NCI-H128 (cell line): ENCODE data around the gene NUDT11.
"Not testable (repeated sequence)": the region's sequence is repeated elsewhere in the genome, so short reads cannot be mapped to it uniquely, and the experiment has no call there.

Source experiments
- DNase-seq: peaks from one replicate; lab custom pipeline; 2025; ENCODE audit not compliant: unreplicated experiment; lab: John Stamatoyannopoulos, UW

The NUDT11 gene

DNA sequence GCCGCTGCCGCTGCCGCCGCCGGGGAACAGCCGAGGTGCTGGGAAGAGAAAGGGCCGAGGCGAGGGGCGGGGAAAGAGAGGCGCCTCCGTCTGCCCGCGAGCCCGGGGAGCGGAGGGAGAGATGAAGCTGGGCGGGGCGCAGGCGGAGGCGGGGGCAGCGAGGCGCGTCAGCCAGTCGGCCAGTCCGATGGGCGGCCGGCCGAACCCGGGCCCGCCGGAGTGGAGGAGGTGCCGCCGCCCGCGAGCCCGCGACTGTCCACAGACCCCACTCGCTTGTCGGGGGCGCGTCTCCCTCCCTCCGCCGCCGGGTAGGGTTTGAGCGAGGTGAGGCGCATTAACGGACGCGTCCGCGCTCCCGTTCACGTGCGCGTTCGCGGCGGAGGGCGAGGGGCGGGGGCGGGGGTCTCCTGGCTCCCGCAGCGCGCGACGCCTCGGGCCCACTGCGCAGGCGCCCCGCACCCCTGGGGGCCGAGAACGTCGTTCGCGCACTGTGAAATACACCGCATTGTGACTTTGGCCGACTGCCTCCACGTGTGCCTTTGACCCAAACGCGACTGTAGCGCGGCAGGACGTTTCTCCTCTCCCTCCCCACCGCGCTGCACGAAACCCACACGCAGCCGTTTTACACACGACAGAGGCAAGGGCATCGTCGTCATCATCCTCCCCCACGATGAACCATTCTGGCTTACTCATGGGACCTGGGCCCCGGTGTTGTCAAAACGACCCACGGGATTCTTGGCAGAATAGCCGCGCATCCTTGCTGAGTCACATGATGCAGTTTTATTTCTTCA is at the start of gene NUDT11:
NUDT11 (minus strand) TSS at position 92 of the 791 bp plus-strand sequence. CDS start 148 bp downstream, outside the sequence.
- no peak for DNase-seq

DNA sequence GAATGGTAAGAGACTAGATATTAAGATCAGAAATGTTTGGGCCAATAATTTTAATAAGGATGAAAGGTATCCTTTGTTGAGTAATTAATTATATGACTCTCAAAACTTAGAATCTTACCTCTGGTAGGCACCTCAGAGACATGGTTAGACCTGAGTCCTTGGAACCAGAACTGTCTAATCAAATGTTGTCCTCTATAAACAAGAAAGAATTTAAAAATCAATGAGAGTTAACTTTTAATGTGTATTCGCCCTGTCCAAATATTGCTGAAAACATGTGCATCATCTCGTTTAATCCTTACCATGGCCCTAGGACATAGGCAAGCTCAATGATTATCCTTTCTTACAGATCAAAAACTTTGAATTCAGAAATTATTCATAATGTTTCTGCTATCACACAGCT is 24.0 kb upstream of the NUDT11 start:
- no peak for DNase-seq

DNA sequence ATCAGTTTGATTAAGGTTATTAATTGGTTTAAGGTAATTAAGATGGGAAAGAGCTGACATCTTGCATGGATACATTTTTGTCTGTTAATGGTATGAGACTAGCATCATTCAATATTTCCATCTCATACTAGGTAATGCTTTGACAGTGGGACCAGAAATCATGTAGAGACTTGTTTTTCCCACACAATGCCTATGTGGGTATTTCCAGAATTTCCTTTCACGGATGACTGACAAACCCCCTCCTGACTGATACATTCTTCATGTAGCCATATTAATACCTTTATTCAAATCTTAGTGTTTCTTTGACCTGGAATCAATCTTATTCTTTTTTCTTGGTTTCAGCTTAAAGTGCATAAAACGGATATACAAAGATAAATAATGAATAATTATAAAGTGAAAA is 22.7 kb upstream of the NUDT11 start:
- DNase-seq = not testable (repeated sequence)

DNA sequence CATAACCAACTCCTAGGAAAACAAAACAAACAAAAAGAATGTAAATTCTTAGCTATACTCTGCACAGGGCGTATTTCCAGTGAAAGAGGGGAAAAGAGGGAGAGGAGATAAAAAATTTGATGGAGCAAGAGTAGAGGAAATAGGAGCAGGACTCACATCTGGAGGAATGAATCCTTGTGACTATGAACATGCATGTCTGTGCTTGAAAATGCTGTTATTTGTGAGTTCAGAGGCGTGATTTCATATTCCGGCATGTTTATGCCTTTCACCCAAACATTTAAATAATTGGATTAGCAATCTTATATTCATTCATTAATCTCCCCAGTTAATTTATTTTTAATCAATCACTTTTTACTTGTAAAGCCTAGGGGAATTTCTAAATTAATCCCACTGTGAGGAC is 11.2 kb upstream of the NUDT11 start:
- DNase-seq = no peak

DNA sequence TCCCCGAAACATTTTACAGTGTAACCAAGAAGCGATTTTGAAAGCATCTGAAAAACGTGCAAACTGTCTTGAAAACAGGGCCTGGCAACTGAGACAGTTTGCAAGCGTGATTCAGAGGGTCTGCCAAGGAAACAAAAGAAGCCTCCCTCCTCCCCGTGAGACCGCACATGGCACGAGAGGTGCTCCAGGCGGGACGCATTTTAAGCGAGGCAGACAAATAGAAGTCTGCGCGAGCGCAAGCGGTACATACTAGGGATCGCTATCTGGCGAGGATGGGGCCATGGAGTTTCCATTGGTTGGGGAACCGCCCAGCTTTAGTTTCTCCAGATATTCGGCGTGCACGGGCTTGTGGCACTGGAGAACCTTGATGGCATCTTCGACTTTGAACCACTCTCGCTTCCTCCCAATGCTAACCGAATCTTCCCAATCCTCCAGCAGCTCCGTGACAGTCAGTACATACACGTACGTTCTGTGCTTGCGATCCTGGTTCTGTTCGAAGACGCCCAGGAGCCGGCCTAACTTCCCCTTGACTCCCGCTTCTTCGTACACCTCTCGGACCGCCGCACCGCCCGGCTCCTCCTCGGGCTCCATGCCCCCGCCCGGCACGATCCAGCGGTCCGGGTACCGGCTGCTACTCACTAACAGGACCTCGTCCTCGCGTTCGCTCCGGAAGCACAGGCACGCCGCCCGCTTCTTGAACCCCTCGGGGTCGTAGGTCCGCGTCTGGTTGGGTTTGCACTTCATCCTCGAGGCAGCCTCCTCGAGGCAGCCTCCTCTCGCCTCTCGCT is 497 bp downstream of the NUDT11 start:
- not testable (repeated sequence) for DNase-seq

DNA sequence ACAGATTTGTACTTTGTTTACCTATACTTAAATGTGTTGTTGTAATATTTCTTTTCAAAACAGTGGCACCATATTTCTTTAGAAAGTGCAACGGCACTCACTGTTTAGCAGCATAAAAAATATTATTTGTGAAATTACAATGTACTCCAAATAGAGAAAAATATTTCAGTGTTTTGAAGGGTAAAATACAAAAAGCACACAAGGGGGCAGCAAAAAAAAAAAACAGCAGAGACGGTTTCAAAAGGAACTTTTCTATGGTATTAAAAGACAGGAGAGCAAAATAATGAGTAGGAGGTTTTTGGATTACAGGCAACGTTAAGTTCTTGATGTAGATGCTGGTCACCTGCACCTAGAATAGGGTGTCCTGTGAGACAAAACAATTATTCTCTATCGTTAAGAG is 2.0 kb downstream of the NUDT11 start:
- DNase-seq = no peak

DNA sequence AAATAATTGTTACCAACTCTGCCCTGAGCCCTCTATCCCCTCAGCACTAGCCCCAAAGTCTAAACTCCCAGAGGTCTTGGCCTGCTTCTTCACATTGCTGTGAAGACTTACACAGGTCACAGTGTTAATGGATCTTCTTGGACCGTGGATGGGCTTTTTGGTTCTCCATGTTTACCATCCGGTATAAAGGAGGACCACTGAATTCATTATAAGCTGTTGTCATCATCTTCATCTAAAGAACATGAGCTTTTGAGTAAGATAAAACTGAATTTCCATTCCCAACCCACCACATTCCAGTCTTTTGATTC is 8.5 kb downstream of the NUDT11 start:
- no peak for DNase-seq

DNA sequence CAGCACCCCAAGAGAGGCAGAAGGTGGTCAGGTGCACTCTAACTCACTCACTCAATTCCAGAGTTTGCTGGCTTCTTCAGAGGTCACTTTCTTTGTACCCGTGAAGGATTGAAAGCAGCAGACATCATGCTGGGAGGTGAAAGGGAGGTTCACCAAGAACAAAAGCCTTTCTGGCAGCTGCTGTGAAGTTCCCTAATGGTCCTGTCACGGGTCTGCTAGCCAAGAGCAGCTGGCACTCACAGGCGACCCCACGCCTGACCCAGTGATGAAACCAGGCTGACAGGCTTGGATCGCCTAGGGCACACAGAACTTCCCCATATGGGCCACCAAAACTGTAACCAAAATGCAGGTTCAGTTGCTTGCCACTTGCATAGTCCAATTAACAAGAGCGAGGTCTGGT is 11.8 kb downstream of the NUDT11 start:
- DNase-seq = no peak

DNA sequence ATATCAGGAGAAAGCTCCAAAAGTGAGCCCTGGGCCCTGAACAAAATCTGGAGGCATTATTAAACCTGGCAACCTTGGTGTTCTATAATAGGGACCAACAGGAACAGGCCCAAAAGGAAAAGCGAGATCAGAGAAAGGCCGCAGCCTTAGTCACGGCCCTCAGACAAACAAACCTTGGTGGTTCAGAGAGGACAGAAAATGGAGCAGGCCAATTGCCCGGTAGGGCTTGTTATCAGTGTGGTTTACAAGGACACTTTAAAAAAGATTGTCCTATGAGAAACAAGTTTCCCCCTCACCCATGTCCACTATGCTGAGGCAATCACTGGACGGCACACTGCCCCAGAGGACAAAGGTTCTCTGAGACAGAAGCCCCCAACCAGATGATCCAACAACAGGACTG is 14.0 kb downstream of the NUDT11 start:
- not testable (repeated sequence) for DNase-seq

DNA sequence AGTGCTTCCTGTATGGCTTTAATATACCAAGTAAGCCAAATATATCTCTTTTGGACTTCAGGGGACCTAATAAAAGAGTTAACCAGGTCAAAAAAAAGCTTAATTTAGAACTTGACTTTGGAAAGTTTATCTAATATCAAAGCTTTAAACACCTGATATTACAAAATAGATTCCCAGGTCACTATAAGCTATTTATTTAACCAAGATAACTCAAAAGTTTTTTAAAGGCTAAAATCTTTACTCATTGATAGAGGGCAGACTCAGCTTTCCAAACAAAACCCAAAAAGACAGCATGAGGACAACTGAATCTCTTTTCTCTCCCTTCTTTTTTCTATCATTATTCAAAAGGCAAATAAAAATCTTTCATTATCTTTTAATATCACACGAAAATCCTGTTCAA is 19.5 kb downstream of the NUDT11 start:
- no peak for DNase-seq

DNA sequence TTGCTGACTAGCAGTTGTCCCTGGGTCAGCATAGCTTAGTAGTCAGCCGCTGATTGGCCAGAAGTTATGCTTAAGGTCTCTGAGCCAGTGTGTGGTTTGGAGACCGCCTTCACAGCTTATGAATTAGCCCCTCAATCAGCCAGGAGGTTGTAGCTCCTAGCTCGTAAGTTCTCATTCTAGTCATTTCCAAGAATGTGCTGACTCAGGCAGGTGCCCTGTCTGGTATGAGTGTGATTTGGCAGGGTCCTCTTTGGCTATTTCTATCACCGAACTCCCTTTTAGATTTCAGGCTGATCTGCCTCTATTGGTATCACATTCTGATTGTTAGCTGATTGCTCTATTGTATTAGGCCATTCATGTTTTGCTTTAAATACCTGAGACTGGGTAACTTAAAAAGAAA is 33.1 kb downstream of the NUDT11 start:
- DNase-seq = no peak

DNA sequence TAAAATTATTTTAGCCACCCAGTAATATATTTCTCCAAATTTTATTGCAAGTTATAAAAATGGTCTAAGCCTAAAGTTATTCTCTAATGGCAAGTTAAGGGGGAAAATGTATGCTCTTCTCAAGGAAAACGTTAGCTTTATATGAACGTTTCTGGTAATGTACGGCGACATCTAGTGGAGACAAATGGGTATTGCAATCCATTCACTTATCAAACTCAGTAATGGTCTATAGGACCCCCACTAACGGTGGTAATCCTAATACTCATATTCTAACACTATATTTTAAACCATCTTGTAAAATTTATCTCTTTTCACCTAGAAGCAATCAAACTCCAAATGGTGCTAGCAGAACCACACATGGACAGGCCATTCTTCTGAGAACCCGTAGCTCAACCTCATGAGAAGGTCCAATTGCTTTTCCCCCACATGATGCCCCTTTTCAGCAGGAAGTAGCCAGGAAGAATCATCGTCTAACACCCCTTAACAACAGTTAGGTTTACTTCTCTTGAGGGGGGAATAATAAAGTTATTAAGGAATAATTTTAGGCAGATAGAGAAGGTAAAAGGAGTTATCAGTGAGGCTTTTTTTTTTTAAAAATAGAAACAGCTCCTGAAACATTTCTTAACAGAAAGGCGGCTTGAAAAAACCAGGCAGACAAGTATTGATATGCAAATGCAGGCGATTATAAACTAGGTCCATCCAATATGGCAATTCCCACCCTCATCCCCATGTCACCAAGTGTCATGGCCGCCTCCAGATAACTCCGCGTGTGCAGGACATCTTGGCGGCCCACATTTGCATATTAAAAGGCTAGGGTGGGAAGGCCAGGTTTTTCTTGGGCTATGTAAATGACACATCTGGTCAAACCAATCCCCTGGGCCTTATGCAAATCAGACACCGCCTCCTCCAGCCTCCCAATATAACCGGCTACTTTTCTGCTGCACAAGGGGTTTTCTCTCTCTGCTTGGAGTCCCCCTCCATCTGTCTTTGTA is 35.0 kb downstream of the NUDT11 start:
- no peak for DNase-seq

DNA sequence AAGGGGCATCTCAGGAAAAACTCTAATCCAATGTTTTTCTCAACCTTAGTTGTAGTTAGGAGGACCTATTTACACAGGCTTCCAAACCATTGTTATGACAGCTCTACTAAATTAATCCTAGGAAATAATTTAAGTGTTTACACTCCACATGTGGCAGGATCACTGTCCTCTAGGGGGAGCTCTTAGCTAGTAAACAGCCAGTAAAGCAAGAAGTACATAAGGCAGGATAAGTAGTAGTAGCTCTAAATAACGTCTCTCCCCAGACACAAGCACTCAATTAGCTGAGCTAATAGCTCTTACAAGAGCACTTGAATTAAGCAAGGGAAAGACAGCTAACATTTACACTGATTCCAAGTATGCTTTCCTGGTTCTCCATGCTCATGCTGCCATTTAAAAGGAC is 37.3 kb downstream of the NUDT11 start:
- DNase-seq = no peak

DNA sequence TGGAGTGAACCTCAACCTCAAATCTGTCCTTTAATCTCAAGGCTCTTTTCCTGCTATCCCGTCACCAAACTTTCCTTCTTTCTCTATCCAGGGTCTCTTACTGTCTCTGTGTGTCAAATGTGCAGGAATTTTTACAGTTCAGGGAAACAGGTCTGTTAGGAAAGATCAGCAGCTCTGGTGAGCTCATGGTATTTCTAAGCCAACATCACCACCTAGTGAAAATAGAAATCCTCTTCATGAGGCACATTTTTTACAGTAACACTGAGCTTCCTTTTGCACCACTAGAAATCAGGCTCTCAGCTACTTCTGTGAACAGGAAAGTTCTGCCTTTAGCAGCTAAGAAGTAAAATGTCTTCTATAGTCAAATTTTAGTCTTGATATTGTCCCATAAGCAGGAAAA is 39.6 kb downstream of the NUDT11 start:
- no peak for DNase-seq

DNA sequence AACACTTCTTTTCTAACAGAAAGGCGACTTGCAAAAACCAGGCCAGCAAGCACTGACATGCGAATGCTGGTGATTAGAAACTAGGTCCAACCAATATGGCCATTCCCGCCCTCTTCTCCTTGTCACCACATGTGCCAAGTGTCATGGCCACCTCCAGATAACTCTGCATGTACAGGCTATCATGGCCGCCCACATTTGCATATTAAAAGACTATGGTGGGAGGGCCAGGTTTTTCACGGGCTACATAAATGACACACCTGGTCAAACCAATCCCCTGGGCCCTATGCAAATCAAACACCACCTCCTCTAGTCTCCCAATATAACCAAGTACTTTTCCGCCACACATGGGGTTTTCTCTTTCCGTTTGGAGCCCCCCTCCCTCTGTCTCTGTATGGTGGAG is 40.1 kb downstream of the NUDT11 start:
- DNase-seq = no peak

DNA sequence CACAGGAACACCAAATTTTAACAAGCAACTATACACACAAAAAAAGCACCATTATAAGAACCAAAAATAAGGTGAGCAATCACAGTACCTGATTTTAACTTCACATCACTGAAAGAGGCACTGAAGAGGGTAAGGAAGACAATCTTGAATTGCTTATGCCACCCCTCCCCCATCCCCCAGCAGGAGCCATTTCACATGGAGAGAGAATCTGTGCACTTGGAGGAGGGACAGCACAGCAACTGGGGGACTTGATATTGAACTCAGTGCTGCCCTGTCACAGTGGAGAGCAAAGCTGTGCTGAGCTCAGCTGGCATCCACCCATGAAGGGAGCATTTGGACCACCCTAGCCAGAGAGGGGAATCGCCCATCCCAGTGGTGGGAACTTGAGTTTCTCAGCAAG is 56.0 kb downstream of the NUDT11 start:
- DNase-seq = no peak
